Measurements from ENCODE around the gene NREP. TPM values are rescaled to one million over a fixed set of nuclear protein-coding genes. Genes with fewer than 3 reads are reported as not detected.

NREP gene
- total RNA-seq, 1 experiment from 2014 or later = 2.3 TPM

GRCh38 chr5:111728941-111729340 lies 28.1 kb downstream of the NREP start:
- intact Hi-C loops (cut with micrococcal nuclease; ENCODE audit: unreplicated experiment) = no loop called here
- H3K36me3 ChIP-seq (ENCODE audit: control insufficient read depth, insufficient read depth, low read length) = no peaks in the 10 kb centered on the region
- ChIA-PET POLR2A (no interaction called here), CTCF (no interaction called here)
- no peaks in the 10 kb centered on the region for H3K9me3 Mint-ChIP-seq (ENCODE audit: unreplicated experiment)
- TF ChIP-seq CTCF (IDR thresholded peaks at IDR 0.05; ENCODE audit: insufficient read depth in 1 of 2, low read depth in 1 of 2, low read length in 1 of 2, severe bottlenecking in 1 of 2, unreplicated experiment in 1 of 2) = no peak
- no peaks in the 10 kb centered on the region for H3K9me3 ChIP-seq
- BruUV-seq (replicated peaks) = no TSS peak
- DNase-seq = no peak
- no peaks in the 10 kb centered on the region for H3K36me3 Mint-ChIP-seq (ENCODE audit: insufficient read depth, unreplicated experiment)
- H3K27me3 ChIP-seq (replicated peaks; ENCODE audit: control insufficient read depth, insufficient read depth, low read length) = no peaks in the 10 kb centered on the region
- no peaks in the 10 kb centered on the region for H3K4me1 ChIP-seq
- H3K27me3 Mint-ChIP-seq (ENCODE audit: insufficient read depth, unreplicated experiment) = peaks cover 6% of the 10 kb centered on the region
- no peak overlapping the region for H3K4me3 ChIP-seq (ENCODE audit: low read depth, low read length)
- no peak overlapping the region for H3K27ac Mint-ChIP-seq (ENCODE audit: unreplicated experiment)
- no peaks in the 10 kb centered on the region for H3K4me1 Mint-ChIP-seq (ENCODE audit: low read depth, unreplicated experiment)
- no peak overlapping the region for H3K4me3 Mint-ChIP-seq (ENCODE audit: unreplicated experiment)

DNA sequence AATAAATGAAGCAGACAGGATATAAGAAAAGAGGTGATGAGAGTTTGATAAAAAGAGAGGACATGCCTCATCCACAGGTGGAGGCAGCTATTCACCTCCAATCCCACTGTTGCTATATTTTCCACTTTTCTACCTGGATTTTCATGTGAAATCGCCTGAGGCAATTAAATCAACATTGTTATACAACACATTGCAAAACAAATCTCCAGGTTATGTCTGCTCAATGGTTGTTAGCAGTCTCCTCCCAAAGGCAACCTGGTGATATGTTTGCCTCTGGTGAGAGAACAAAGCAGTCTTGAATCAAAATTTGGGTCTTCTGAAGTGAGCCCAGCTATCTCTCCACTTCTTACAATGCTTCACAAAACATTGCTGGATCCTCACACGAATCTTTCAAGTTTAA lies 30.0 kb downstream of the NREP start:
- H3K27me3 ChIP-seq (replicated peaks; ENCODE audit: control insufficient read depth, insufficient read depth, low read length) = no peaks in the 10 kb centered on the region
- ChIA-PET CTCF (no interaction called here), POLR2A (no interaction called here)
- intact Hi-C loops (cut with micrococcal nuclease; ENCODE audit: unreplicated experiment) = no loop called here
- Mint-ChIP-seq H3K27ac (ENCODE audit: unreplicated experiment) (no peak overlapping the region), H3K4me3 (ENCODE audit: unreplicated experiment) (no peak overlapping the region), H3K9me3 (ENCODE audit: unreplicated experiment) (no peaks in the 10 kb centered on the region), H3K36me3 (ENCODE audit: insufficient read depth, unreplicated experiment) (no peaks in the 10 kb centered on the region), H3K27me3 (ENCODE audit: insufficient read depth, unreplicated experiment) (peaks cover 6% of the 10 kb centered on the region), H3K4me1 (ENCODE audit: low read depth, unreplicated experiment) (no peaks in the 10 kb centered on the region)
- H3K4me3 ChIP-seq (ENCODE audit: low read depth, low read length) = no peak overlapping the region
- no peaks in the 10 kb centered on the region for H3K4me1 ChIP-seq
- no peaks in the 10 kb centered on the region for H3K36me3 ChIP-seq (ENCODE audit: control insufficient read depth, insufficient read depth, low read length)
- H3K9me3 ChIP-seq = no peaks in the 10 kb centered on the region
- no TSS peak for BruUV-seq (replicated peaks)
- TF ChIP-seq CTCF (IDR thresholded peaks at IDR 0.05; ENCODE audit: insufficient read depth in 1 of 2, low read depth in 1 of 2, low read length in 1 of 2, severe bottlenecking in 1 of 2, unreplicated experiment in 1 of 2) = no peak
- no peak for DNase-seq

DNA sequence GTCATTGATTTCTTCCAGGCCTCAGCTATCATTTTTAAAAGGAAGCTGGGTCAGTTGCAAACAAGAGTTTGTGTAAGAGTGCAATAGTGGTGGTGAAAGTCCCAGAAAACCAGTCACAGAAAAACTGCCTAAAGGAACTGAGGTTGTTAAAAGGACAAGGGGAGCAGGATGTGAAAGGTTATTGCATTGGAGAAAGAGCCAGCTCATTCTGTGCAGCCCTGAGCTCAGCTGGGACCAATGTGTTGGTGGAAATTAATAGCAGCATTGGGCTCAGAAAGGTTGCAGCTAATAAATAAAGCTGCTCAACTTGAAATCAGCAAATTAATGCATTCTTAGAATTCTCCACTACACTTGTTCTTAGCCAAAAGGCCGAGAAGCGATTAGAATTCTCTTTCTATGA lies 34.9 kb downstream of the NREP start:
- DNase-seq = no peak
- no peak overlapping the region for H3K4me3 ChIP-seq (ENCODE audit: low read depth, low read length)
- no peaks in the 10 kb centered on the region for H3K4me1 ChIP-seq
- peaks cover 7% of the 10 kb centered on the region for H3K27me3 Mint-ChIP-seq (ENCODE audit: insufficient read depth, unreplicated experiment)
- no peaks in the 10 kb centered on the region for H3K9me3 Mint-ChIP-seq (ENCODE audit: unreplicated experiment)
- no TSS peak for BruUV-seq (replicated peaks)
- H3K4me3 Mint-ChIP-seq (ENCODE audit: unreplicated experiment) = no peak overlapping the region
- no peaks in the 10 kb centered on the region for H3K36me3 Mint-ChIP-seq (ENCODE audit: insufficient read depth, unreplicated experiment)
- ChIA-PET POLR2A (no interaction called here), CTCF (no interaction called here)
- H3K36me3 ChIP-seq (ENCODE audit: control insufficient read depth, insufficient read depth, low read length) = no peaks in the 10 kb centered on the region
- H3K27me3 ChIP-seq (replicated peaks; ENCODE audit: control insufficient read depth, insufficient read depth, low read length) = no peaks in the 10 kb centered on the region
- intact Hi-C loops (cut with micrococcal nuclease; ENCODE audit: unreplicated experiment) = no loop called here
- TF ChIP-seq CTCF (IDR thresholded peaks at IDR 0.05; ENCODE audit: insufficient read depth in 1 of 2, low read depth in 1 of 2, low read length in 1 of 2, severe bottlenecking in 1 of 2, unreplicated experiment in 1 of 2) = no peak
- H3K4me1 Mint-ChIP-seq (ENCODE audit: low read depth, unreplicated experiment) = no peaks in the 10 kb centered on the region
- no peaks in the 10 kb centered on the region for H3K9me3 ChIP-seq
- no peak overlapping the region for H3K27ac Mint-ChIP-seq (ENCODE audit: unreplicated experiment)

Measured in Caco-2 (cell line).